CD4-positive, alpha-beta T cell (primary cell): Measurements from ENCODE around the gene MAB21L4. TPM values are rescaled to one million over a fixed set of nuclear protein-coding genes. Genes with fewer than 3 reads are reported as not detected.

ENCODE experiments used
- ATAC-seq: fragments of 200-7000 bp; cut with Tn5 transposase; one replicate; pipeline ENCODE4 v1.10.0; 2022; ENCODE audit warnings: mild to moderate bottlenecking; ENCODE audit not compliant: poor library complexity
- CTCF ChIA-PET: fragments of 350-600 bp; sonication (Branson Sonifier 250); formaldehyde crosslinking; loops from one replicate; lab custom pipeline; 2021; ENCODE audit warnings: antibody characterized with exemption, inconsistent platforms; lab: Charles Lee
- POLR2A ChIA-PET: fragments of 350-600 bp; sonication (Branson Sonifier 250); formaldehyde crosslinking; loops from one replicate; lab custom pipeline; 2021; ENCODE audit warnings: antibody characterized with exemption, inconsistent platforms; lab: Charles Lee
- DNase-seq, 14 experiments: peaks; one replicate each; pipeline ENCODE4 v3.0.0-alpha.2; 2013 to 2020; ENCODE audit warnings: mixed read lengths in 2 of 14
- H3K27ac ChIP-seq, 2 donors: one replicate each; pipeline versions ENCODE4 v1.5.1 to v1.7.0; 2013; ENCODE audit warnings: low read length in 2 of 2, low read depth in 1 of 2, mild to moderate bottlenecking in 1 of 2
- H3K27me3 ChIP-seq, 2 experiments: 1 replicate in 1 of 2; 2 replicates in 1 of 2; pipeline versions ENCODE4 v1.6.1 to v1.7.0; 2013; ENCODE audit warnings: low read length in 2 of 2, control low read depth in 1 of 2, mild to moderate bottlenecking in 1 of 2, moderate library complexity in 1 of 2; ENCODE audit not compliant: insufficient read depth in 2 of 2, control insufficient read depth in 1 of 2
- H3K36me3 ChIP-seq: one replicate; pipeline ENCODE4 v1.6.1; 2013; ENCODE audit warnings: low read length, control low read depth; ENCODE audit not compliant: insufficient read depth
- H3K4me1 ChIP-seq: one replicate; pipeline ENCODE4 v1.6.1; 2013; ENCODE audit warnings: low read length, control low read depth; ENCODE audit not compliant: insufficient read depth
- H3K4me3 ChIP-seq: one replicate; pipeline ENCODE4 v1.5.1; 2013; ENCODE audit warnings: mild to moderate bottlenecking, low read length, moderate library complexity
- H3K9me3 ChIP-seq, 2 experiments: 1 replicate in 1 of 2; 2 replicates in 1 of 2; pipeline versions ENCODE4 v1.6.1 to v1.7.0; 2013; ENCODE audit warnings: low read length in 2 of 2, mild to moderate bottlenecking in 2 of 2, control low read depth in 1 of 2, moderate library complexity in 1 of 2; ENCODE audit not compliant: control insufficient read depth in 1 of 2, insufficient read depth in 1 of 2
- H3K27ac Mint-ChIP-seq: one replicate; pipeline ENCODE4 v1.8.0; 2020; ENCODE audit warnings: mixed read lengths
- H3K27me3 Mint-ChIP-seq: one replicate; pipeline ENCODE4 v1.8.0; 2021; ENCODE audit warnings: mixed read lengths
- H3K36me3 Mint-ChIP-seq: one replicate; pipeline ENCODE4 v1.8.0; 2021; ENCODE audit warnings: low read depth, mixed read lengths
- H3K4me1 Mint-ChIP-seq: one replicate; pipeline ENCODE4 v1.8.0; 2021; ENCODE audit warnings: low read depth, mixed read lengths
- H3K4me3 Mint-ChIP-seq: one replicate; pipeline ENCODE4 v1.8.0; 2020; ENCODE audit warnings: mild to moderate bottlenecking, mixed read lengths
- H3K9me3 Mint-ChIP-seq: one replicate; pipeline ENCODE4 v1.8.0; 2020; ENCODE audit warnings: mixed read lengths
- CTCF ChIP-seq: fragments of 200-600 bp; IDR thresholded peaks from one replicate; pipeline ENCODE4 v1.8.0; 2022; ENCODE audit warnings: antibody characterized with exemption, mild to moderate bottlenecking
- intact Hi-C, 2 experiments: fragments of 100-400 bp; cut with DNase I in 1 of 2; cut with micrococcal nuclease in 1 of 2; formaldehyde crosslinking; loops; one replicate each; pipeline versions ENCODE4 v1.15.1 to v1.9.0; 2023 to 2025; cut with DNase I, micrococcal nuclease
- total RNA-seq, 174 experiments: library from RNA in 2 of 174; stranded (reverse) in 2 of 174; gene quantifications; one replicate each; pipeline ENCODE4 v1.2.3 and lab custom pipeline; 2021 to 2026

The MAB21L4 gene
- total RNA-seq, 2 experiments from 2014 or later: not detected

- Mint-ChIP-seq H3K36me3 (no peaks in the 10 kb centered on the region), H3K27ac (no peak overlapping the region)
Measured at GRCh38 chr2:240869956-240870875, 25.7 kb downstream of the MAB21L4 start.

GRCh38 chr2:240869109-240869955, 26.6 kb downstream of the MAB21L4 start:
- Histone ChIP-seq H3K4me3 (no peak overlapping the region), H3K27me3 (no peaks in the 10 kb centered on the region), H3K4me1 (no peaks in the 10 kb centered on the region), H3K27ac (no peak overlapping the region), H3K9me3 (no peaks in the 10 kb centered on the region), H3K36me3 (no peaks in the 10 kb centered on the region)
- Mint-ChIP-seq H3K4me1 (no peaks in the 10 kb centered on the region), H3K36me3 (no peaks in the 10 kb centered on the region), H3K27ac (no peak overlapping the region), H3K9me3 (no peaks in the 10 kb centered on the region), H3K4me3 (no peak overlapping the region), H3K27me3 (peaks cover 13% of the 10 kb centered on the region)
- ChIA-PET CTCF (no interaction called here), POLR2A (no interaction called here)
- TF ChIP-seq CTCF: no peak
- DNase-seq: no peak
- intact Hi-C loops: no loop called here
- no peak for ATAC-seq

More at GRCh38 chr2:240869956-240870875, 25.7 kb downstream of the MAB21L4 start:
- CTCF ChIA-PET: no interaction called here
- Mint-ChIP-seq H3K27me3 (peaks cover 13% of the 10 kb centered on the region), H3K9me3 (no peaks in the 10 kb centered on the region), H3K4me3 (no peak overlapping the region), H3K4me1 (no peaks in the 10 kb centered on the region)
- no peak for DNase-seq
- no peak for ATAC-seq
- POLR2A ChIA-PET: no interaction called here
- Histone ChIP-seq H3K27ac (no peak overlapping the region), H3K9me3 (no peaks in the 10 kb centered on the region), H3K4me3 (no peak overlapping the region), H3K27me3 (no peaks in the 10 kb centered on the region), H3K4me1 (no peaks in the 10 kb centered on the region), H3K36me3 (no peaks in the 10 kb centered on the region)
- TF ChIP-seq CTCF: no peak
- intact Hi-C loops: no loop called here

- H3K27ac Mint-ChIP-seq: no peak within 1 kb of the TSS
Measured at GRCh38 chr2:240868286-240869108, 27.5 kb downstream of the MAB21L4 start, which contains the start of gene AGXT. Gene AGXT, plus strand, starts transcription at chr2:240868824. Its CDS starts 42 bp downstream, at chr2:240868866.

More at GRCh38 chr2:240868286-240869108, 27.5 kb downstream of the MAB21L4 start, which contains the start of gene AGXT:
- no peaks in the 10 kb centered on the region for H3K36me3 ChIP-seq
- H3K4me1 ChIP-seq: no peaks in the 10 kb centered on the region
- H3K4me3 ChIP-seq: no peak within 1 kb of the TSS
- H3K9me3 ChIP-seq: no peaks in the 10 kb centered on the region
- DNase-seq: peak in 1 of 14 experiments; percentile 29
- ChIA-PET POLR2A (no interaction called here), CTCF (no interaction called here)
- Mint-ChIP-seq H3K36me3 (no peaks in the 10 kb centered on the region), H3K9me3 (no peaks in the 10 kb centered on the region), H3K27me3 (peaks cover 13% of the 10 kb centered on the region), H3K4me3 (no peak within 1 kb of the TSS), H3K4me1 (no peaks in the 10 kb centered on the region)
- no peaks in the 10 kb centered on the region for H3K27me3 ChIP-seq
- no peak for ATAC-seq
- intact Hi-C loops: no loop called here
- H3K27ac ChIP-seq: no peak within 1 kb of the TSS
- no peak for TF ChIP-seq CTCF
